Neutrophil (primary cell): ENCODE measurements around the gene TJAP1.
"Not testable (repeated sequence)": the region's sequence is repeated elsewhere in the genome, so short reads cannot be mapped to it uniquely, and the experiment has no call there.

Source experiments
- H3K27ac ChIP-seq: fragments of 200-600 bp; sonication (generic); 2 replicates; pipeline ENCODE4 v1.5.1; 2016; ENCODE audit warnings: mild to moderate bottlenecking, moderate library complexity
- H3K27me3 ChIP-seq: fragments of 200-600 bp; sonication (generic); 2 replicates; pipeline ENCODE4 v1.6.0; 2016; ENCODE audit warnings: mild to moderate bottlenecking
- H3K36me3 ChIP-seq: fragments of 200-600 bp; sonication (generic); 2 replicates; pipeline ENCODE4 v1.5.1; 2017
- H3K4me1 ChIP-seq, 2 experiments: fragments of 200-600 bp in 1 of 2; sonication (generic) in 1 of 2; 1 replicate in 1 of 2; 2 replicates in 1 of 2; pipeline versions ENCODE4 v1.5.1 to v1.6.1; 2013 to 2016; ENCODE audit warnings: low read depth in 1 of 2, low read length in 1 of 2, mild to moderate bottlenecking in 1 of 2, moderate library complexity in 1 of 2; ENCODE audit not compliant: control insufficient read depth in 1 of 2, insufficient read depth in 1 of 2
- H3K4me3 ChIP-seq, 2 experiments: fragments of 200-600 bp in 1 of 2; sonication (generic) in 1 of 2; 1 replicate in 1 of 2; 2 replicates in 1 of 2; pipeline ENCODE4 v1.5.1; 2013 to 2016; ENCODE audit warnings: low read depth in 1 of 2, low read length in 1 of 2, mild to moderate bottlenecking in 1 of 2, moderate library complexity in 1 of 2
- H3K9me3 ChIP-seq: fragments of 200-600 bp; sonication (generic); 2 replicates; pipeline ENCODE4 v1.5.1; 2016
- CTCF ChIP-seq: fragments of 200-600 bp; sonication (generic); IDR thresholded peaks from 2 replicates; pipeline ENCODE4 v1.5.1; 2016; ENCODE audit warnings: antibody characterized with exemption

The TJAP1 gene

GRCh38 chr6:43495409-43495941 is 18.1 kb downstream of the TJAP1 start:
- Histone ChIP-seq H3K27ac (no peak overlapping the region), H3K27me3 (no peaks in the 10 kb centered on the region), H3K36me3 (peaks cover 46% of the 10 kb centered on the region), H3K4me3 (no peak overlapping the region), H3K9me3 (no peaks in the 10 kb centered on the region), H3K4me1 (peaks cover 8 to 10% of the 10 kb centered on the region in 2 experiments)
- no peak for TF ChIP-seq CTCF

- Histone ChIP-seq H3K4me1 (peaks cover 8 to 10% of the 10 kb centered on the region in 2 experiments), H3K36me3 (peaks cover 57% of the 10 kb centered on the region), H3K27ac (no peak overlapping the region), H3K27me3 (no peaks in the 10 kb centered on the region), H3K9me3 (no peaks in the 10 kb centered on the region), H3K4me3 (no peak overlapping the region)
- TF ChIP-seq CTCF: no peak
Measured at GRCh38 chr6:43496370-43497128, 19.2 kb downstream of the TJAP1 start.

GRCh38 chr6:43497129-43497396 is 19.7 kb downstream of the TJAP1 start:
- Histone ChIP-seq H3K9me3 (no peaks in the 10 kb centered on the region), H3K36me3 (peaks cover 62% of the 10 kb centered on the region), H3K4me3 (no peak overlapping the region), H3K27ac (no peak overlapping the region), H3K27me3 (no peaks in the 10 kb centered on the region), H3K4me1 (peaks cover 8 to 10% of the 10 kb centered on the region in 2 experiments)
- no peak for TF ChIP-seq CTCF

GRCh38 chr6:43497689-43498088 is 20.3 kb downstream of the TJAP1 start:
- no peak overlapping the region for H3K27ac ChIP-seq
- no peak overlapping the region for H3K4me3 ChIP-seq
- H3K9me3 ChIP-seq: no peaks in the 10 kb centered on the region
- peaks cover 68% of the 10 kb centered on the region for H3K36me3 ChIP-seq
- peaks cover 8 to 10% of the 10 kb centered on the region in 2 experiments for H3K4me1 ChIP-seq
- H3K27me3 ChIP-seq: no peaks in the 10 kb centered on the region
- no peak for TF ChIP-seq CTCF

GRCh38 chr6:43498291-43498690 is 20.9 kb downstream of the TJAP1 start:
- not testable (repeated sequence) for H3K4me3 ChIP-seq, H3K27ac ChIP-seq, H3K4me1 ChIP-seq, H3K9me3 ChIP-seq, H3K27me3 ChIP-seq
- H3K36me3 ChIP-seq: peaks cover 74% of the 10 kb centered on the region

- H3K36me3 ChIP-seq: peaks cover 76% of the 10 kb centered on the region
- H3K4me3 ChIP-seq: no peak overlapping the region
- no peak overlapping the region for H3K27ac ChIP-seq
- H3K4me1 ChIP-seq: peaks cover 8 to 10% of the 10 kb centered on the region in 2 experiments
- H3K27me3 ChIP-seq: no peaks in the 10 kb centered on the region
- TF ChIP-seq CTCF: no peak
- H3K9me3 ChIP-seq: no peaks in the 10 kb centered on the region
Measured at GRCh38 chr6:43499028-43499815, 21.9 kb downstream of the TJAP1 start.
